ENCODE data around the gene CCDC57.

The CCDC57 gene

DNA sequence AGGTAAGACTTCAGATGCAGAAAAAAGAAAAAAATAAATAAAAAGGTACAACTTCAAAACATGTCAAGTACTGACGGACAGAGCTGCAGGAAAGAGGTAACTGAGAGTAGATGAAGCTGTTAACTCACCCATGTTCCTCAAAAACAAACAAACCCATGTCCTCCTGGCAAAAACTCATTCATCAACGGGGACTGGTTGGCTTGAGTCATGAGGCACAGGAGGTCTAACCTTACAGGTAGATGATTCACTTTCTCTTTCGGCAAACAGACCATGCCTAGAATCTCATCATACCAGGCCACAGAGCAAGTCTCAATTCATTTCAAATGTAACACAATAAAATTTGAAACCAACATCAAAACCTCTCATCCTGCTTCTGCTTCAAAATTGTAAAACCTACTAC lies 102.3 kb downstream of the CCDC57 start:
- TF ChIP-seq GATA2 (IDR thresholded peaks at IDR 0.05; ENCODE audit: low read depth, low read length) (no peak), GATA3 (IDR thresholded peaks at IDR 0.05; ENCODE audit: low read depth, low read length) (no peak)

DNA sequence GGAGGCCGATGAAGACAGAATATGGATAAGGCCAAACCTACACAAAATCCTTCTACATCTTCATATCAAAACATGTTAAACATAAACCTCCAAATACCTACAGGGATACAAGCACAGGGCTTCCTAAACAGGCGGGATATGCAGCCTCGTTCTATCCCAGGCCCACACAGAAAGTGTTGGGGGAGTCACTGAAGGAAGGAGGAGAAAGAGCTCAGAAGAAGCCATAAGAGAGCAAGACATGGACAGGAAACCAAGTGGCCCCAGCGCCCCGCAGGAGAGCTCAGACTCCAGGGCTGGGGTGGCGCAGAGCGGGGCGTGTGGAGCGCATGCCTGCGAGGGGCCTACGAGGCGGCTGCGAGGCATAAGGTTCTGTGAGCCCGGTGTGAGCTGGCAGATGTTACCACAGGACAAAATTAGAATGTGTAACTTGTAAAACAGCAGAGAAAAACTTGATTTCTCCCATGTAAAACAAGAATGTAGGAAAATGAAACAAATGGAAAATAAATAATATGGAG lies 103.6 kb downstream of the CCDC57 start:
- TF ChIP-seq GATA2 (IDR thresholded peaks at IDR 0.05; ENCODE audit: low read depth, low read length) (no peak), GATA3 (IDR thresholded peaks at IDR 0.05; ENCODE audit: low read depth, low read length) (no peak)

DNA sequence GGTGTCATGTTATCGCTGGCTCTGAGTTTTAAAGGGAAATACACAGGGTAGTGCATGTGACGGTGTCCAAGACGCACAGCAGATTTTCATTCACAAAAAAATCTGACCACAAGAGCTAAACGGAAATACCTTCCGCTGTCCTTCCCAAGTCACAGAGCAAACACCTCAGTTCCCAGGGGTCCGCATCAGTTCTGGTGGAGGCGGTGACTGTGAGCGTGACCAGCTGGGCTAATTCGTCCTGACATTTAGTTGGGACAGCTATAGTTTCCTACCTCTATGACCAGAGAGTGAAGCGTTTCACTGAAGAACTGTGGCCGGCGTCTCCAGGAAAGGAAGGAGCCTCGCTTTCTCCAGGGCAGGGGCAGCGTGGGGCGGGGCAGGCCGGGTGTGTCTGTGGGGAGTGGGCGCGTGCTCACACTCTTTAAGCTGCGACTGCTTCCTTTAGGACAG lies 104.1 kb downstream of the CCDC57 start:
- TF ChIP-seq GATA2 (IDR thresholded peaks at IDR 0.05; ENCODE audit: low read depth, low read length) (no peak), GATA3 (IDR thresholded peaks at IDR 0.05; ENCODE audit: low read depth, low read length) (no peak)

DNA sequence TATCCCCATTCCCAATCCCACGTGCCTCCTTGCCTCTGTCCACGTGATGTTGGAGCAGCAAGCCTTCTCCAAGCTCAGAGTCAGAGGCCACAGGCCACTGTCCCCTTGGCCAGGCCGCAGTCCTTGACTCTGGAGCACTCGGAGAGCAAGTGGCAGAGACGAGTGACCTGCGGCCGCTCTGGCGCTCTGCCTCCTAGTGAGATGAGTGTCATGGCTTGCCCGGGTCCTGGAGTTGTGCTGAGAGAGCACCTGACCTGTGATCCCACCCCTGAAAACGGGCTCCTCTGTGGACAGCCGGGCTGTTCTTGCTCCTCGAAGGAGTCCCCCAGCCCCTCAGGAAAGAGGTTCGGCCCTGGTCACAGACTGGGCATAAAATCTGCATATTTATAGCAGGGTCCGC lies 104.6 kb downstream of the CCDC57 start:
- TF ChIP-seq GATA3 (IDR thresholded peaks at IDR 0.05; ENCODE audit: low read depth, low read length) = no peak
- TF ChIP-seq GATA2 (IDR thresholded peaks at IDR 0.05; ENCODE audit: low read depth, low read length) = no peak

DNA sequence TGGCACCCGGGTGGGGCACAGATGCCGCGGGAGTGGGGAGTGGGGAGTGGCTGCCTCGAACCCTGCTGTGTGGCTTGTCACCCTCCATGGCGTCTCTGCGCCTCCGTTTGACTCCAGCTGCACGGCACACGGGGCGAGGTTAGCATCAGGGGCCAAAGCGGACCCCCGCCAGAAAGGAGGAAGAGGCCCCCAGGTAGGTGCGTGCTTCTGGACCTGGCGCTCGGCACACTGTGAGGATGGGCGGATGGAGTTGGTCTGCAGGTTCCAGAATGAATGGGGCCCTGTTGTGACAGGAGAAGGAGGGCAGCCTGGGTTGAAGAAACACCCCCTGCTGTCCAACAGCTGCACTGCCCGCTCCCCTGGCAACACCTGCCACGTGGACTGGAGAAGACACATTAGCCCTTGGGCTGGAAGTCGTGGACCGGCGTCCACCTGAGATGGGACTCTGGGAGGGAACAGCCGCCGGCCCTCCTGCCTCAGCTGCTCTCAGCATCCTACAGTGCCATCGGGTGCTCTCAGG lies 105.2 kb downstream of the CCDC57 start:
- no peak for TF ChIP-seq GATA2 (IDR thresholded peaks at IDR 0.05; ENCODE audit: low read depth, low read length)
- TF ChIP-seq GATA3 (IDR thresholded peaks at IDR 0.05; ENCODE audit: low read depth, low read length) = no peak

DNA sequence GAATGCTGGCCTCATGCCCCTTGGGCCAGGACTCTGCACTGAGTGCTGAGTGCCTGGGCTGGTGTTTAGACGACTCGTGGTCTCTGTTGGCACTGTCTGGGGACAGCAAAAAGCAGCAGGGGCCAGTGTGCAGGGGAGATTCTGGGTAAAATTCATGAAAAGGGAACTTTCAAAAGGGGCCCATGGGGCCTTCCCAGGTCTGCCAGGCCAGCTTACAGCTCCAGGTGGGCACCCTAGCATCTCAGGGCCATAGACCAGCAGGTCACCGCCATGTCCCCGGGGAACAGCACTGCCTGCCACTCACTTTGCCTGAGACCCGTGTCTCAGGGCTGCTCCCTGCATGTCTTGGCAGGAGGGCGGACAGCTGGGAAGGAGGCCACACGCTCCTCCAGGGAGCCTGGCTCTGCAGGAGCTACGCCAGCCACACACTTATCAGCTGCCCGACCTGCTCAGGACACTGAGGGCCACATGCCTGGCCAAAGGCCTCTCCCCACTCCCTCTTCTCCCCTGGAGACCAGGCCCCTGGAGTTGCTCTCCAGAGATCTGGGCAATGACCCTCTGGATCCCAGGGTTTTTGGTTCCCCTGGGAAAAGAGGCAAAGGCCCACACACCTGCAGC lies 105.8 kb downstream of the CCDC57 start:
- TF ChIP-seq GATA3 (IDR thresholded peaks at IDR 0.05; ENCODE audit: low read depth, low read length) = no peak

DNA sequence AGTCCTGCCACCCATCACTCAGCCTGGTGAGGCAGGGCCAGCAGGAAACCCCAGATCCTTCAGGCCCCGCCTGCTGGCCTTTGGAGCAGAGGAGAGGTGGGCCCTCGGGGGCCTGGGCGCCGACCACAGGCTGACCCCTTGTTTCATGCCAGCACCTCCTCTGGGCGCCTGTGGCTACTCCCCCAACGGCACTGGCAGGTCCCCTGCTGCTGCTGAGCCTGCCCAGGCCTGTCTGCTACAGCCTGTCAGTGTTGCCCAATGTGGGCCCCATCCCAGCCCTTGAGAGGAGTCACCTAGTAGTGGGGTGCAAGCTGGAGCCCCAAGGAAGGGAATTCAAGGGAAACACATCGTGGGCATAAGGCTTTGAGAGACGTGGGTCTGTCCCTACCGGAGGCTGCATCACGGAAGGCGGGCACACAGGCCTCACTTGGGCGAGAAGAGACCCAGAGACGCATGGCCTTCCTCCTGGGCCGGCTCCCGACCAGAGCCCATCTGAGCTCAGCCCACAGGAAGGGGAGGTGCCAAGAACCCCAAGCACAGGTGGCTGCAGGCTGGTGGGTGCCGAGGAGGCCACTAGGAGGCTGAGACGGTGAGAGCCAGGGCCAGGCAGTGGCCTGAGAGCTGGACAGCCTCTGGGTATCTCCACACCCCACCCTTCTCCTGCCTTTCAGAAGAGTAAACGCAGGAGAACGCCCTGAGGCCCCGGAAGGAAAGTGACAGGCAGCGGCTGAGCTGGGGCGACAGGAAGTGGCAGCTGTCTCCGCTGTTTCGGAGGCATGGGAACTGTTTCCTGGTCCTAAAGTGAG lies 106.6 kb downstream of the CCDC57 start:
- no peak for TF ChIP-seq GATA2 (IDR thresholded peaks at IDR 0.05; ENCODE audit: low read depth, low read length)
- no peak for TF ChIP-seq GATA3 (IDR thresholded peaks at IDR 0.05; ENCODE audit: low read depth, low read length)

DNA sequence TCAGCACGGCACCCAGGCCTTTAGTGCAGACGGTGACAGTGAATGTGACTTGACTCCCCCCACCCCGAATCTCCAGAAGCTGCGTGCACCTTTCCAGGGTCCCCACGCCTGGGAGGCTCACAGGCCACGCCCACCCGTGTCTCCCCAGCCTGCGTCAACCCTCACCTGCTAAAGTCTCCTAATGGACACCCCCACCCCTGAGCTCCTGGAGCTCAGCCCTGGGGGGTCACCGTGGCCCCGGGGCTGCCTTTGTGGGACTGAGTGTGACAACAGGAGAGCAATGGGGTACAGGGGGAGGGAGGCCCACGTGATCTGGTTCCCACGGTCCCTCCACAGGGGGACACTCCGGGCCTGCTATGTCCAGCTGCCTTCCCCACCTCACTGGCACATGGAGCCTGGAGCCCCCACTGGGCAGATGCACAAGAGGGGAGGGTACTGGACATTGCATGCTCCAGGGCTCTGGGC lies 107.2 kb downstream of the CCDC57 start:
- no peak for TF ChIP-seq GATA3 (IDR thresholded peaks at IDR 0.05; ENCODE audit: low read depth, low read length)
- TF ChIP-seq GATA2 (IDR thresholded peaks at IDR 0.05; ENCODE audit: low read depth, low read length) = no peak

DNA sequence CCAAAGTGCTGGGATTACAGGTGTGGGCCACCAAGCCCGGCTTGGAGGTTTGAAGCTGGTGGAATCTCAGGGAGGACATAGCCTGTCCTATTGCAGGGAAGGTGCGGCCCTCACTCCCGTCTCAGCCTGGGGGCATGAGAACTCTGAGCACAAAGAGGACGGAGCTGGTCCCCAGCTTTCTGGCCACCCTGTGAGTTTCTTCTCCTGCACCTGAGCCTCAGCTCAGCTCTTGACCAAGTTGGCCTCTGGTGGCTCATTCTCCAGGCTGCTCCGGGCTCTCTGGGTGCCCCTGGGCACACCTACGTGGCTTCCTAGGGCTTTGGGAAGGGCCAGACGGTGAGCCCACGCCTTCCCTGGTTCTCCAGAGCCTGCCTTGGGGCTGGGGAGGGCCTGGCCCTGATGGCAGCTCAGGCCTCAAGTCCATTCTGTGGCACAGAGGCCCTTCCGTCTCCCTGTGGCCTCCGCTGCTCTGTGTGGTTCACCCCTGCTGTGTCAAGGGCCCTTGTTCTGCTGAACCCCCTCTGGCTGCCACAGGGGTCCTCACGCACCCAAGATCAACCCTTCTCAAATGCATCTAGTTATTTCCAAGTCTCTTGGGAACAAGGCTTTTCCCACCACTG lies 107.7 kb downstream of the CCDC57 start:
- TF ChIP-seq GATA3 (IDR thresholded peaks at IDR 0.05; ENCODE audit: low read depth, low read length) = no peak
- no peak for TF ChIP-seq GATA2 (IDR thresholded peaks at IDR 0.05; ENCODE audit: low read depth, low read length)

DNA sequence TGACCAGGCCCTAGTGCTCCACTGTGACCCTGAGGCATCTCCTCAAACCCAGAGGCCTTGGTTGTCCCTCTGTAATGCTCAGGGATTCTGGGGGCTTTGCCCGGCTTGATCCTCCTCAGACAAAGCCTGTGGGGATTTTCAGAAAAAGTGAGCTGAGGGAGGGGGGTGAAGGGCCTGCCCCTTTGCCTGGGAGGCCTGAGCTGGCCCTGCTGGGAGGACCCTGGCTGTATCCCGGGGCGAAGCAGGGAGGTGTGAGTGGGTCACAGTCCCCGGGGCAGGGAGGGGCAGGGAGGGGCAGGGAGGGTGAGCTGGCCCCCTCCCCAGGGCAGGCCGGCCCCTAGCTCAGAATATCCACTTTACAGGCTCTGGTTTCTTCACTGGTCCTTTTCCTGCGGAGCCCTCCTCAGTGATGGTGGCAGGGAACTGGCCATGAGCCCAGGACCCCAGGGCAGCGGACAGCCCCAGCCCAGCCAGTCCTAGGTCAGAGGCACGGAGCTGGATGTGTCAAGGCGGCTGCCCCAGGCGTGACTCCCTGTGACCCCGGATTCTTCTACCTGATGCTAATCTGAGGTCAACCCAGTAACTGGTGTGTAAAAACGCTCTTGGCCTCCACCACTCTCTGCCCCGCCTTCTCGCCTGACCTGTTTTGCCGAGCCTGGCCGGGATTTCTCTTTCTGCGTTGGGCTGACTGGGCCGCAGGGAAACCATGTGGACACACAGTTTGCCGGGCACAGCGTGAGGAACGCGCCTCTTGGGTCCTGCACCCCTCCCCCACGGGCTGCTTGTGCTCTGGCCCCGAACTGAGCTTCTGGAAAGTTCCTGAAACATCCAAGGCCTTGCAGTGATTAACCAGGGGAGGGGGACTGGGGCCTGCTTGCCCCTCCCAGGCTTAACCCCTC lies 108.8 kb downstream of the CCDC57 start:
- no peak for TF ChIP-seq GATA3 (IDR thresholded peaks at IDR 0.05; ENCODE audit: low read depth, low read length)
- no peak for TF ChIP-seq GATA2 (IDR thresholded peaks at IDR 0.05; ENCODE audit: low read depth, low read length)

DNA sequence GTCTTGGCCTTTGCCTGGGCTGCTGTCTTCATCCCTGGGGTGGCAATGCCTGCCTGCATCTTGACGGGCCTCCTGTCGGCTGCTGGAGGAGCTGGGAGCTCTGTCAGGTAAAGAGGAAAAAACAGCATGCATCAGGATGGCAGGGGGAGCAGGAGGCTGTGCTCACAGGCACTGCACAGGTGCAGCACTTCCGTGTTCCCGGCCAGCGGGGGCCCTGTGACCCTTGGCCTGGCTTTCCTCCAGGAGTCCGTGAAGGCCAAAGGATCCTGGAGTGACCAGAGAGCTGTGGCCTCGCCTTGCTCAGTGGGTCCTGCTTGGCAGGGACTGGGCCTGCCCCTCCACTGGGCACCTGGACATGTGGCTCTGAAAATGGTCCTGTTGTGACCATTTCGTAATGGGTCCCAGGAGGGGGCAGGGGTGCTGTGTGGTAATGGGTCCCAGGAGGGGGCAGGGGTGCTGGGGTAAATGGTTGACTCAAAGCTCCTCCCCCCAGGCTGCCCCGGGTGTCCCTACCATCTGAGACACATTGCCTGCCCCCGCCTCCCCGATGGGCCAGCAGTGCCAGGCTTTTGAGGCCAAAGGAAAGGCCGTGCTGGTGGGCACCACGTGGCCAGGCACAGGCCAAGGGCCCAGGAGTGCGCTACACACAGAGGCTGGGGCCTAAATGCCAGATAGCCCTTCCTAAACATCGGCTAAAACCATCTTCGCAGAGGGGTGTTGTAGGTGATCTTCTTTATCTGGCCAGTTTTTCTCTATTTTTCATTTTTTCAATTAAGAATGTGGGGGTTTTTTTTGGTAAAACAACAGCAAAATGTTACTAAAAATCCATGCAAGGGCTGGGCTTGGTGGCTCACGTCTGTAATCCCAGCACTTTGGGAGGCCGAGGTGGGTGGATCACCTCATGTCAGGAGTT lies 110.6 kb downstream of the CCDC57 start:
- TF ChIP-seq GATA3 (IDR thresholded peaks at IDR 0.05; ENCODE audit: low read depth, low read length) = no peak
- TF ChIP-seq GATA2 (IDR thresholded peaks at IDR 0.05; ENCODE audit: low read depth, low read length) = no peak

DNA sequence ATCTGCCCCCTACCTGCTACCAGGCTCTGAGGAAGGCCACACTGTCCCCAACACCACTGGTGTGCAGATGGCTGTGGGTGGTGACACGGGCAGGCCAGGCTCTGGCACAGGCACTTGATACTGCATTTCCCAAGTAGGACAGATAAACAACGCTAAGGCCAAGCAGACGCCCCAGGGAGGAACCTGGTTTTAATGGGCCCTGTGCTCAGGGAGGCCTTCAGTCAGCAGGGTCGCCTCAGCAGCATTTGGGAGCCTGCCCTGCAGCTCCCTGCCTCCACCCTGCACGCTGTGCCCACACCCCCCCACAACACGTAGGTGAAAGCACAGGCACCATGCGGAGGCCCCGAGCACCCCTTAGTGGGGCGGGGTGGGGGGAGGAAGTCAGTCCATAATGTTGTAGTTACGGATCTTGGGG lies 111.3 kb downstream of the CCDC57 start:
- TF ChIP-seq GATA3 (IDR thresholded peaks at IDR 0.05; ENCODE audit: low read depth, low read length) (no peak), GATA2 (IDR thresholded peaks at IDR 0.05; ENCODE audit: low read depth, low read length) (0 out of 2 replicates have a peak, but pooled peaks have one; percentile 14)
